GM21360 (cell line): ENCODE data around the gene SLC6A6.
"Not testable (repeated sequence)": the region's sequence is repeated elsewhere in the genome, so short reads cannot be mapped to it uniquely, and the experiment has no call there.

Experiments
- ATAC-seq: cut with Tn5 transposase; IDR thresholded peaks from one replicate; pipeline ENCODE4 v1.9.1; 2021; ENCODE audit warnings: mild to moderate bottlenecking, moderate library complexity; ENCODE audit not compliant: unreplicated experiment

The SLC6A6 gene

GRCh38 chr3:14434126-14434497 is 31.7 kb downstream of the SLC6A6 start:
- no peak for ATAC-seq

- no peak for ATAC-seq
Measured at GRCh38 chr3:14434498-14435151, 32.2 kb downstream of the SLC6A6 start.

GRCh38 chr3:14435175-14436014 is 33.0 kb downstream of the SLC6A6 start:
- ATAC-seq: no peak

- no peak for ATAC-seq
Measured at GRCh38 chr3:14436954-14437281, 34.5 kb downstream of the SLC6A6 start.

GRCh38 chr3:14437705-14438104 is 35.3 kb downstream of the SLC6A6 start:
- not testable (repeated sequence) for ATAC-seq

GRCh38 chr3:14438262-14438661 is 35.9 kb downstream of the SLC6A6 start:
- ATAC-seq: no peak

GRCh38 chr3:14438929-14439328 is 36.5 kb downstream of the SLC6A6 start:
- no peak for ATAC-seq

- ATAC-seq: no peak
Measured at GRCh38 chr3:14439501-14440167, 37.2 kb downstream of the SLC6A6 start.

- ATAC-seq: no peak
Measured at GRCh38 chr3:14440168-14440518, 37.7 kb downstream of the SLC6A6 start.

- no peak for ATAC-seq
Measured at GRCh38 chr3:14440531-14441239, 38.3 kb downstream of the SLC6A6 start.

- no peak for ATAC-seq
Measured at GRCh38 chr3:14441240-14441919, 39.0 kb downstream of the SLC6A6 start.

- no peak for ATAC-seq
Measured at GRCh38 chr3:14441920-14442300, 39.5 kb downstream of the SLC6A6 start.

GRCh38 chr3:14444380-14444779 is 42.0 kb downstream of the SLC6A6 start:
- ATAC-seq: no peak

GRCh38 chr3:14445773-14446172 is 43.4 kb downstream of the SLC6A6 start:
- ATAC-seq: no peak

GRCh38 chr3:14446988-14447570 is 44.7 kb downstream of the SLC6A6 start:
- no peak for ATAC-seq

- ATAC-seq: no peak
Measured at GRCh38 chr3:14448063-14448462, 45.7 kb downstream of the SLC6A6 start.

- ATAC-seq: no peak
Measured at GRCh38 chr3:14448756-14449727, 46.6 kb downstream of the SLC6A6 start.

GRCh38 chr3:14450506-14450905 is 48.1 kb downstream of the SLC6A6 start:
- no peak for ATAC-seq

GRCh38 chr3:14450922-14451606 is 48.7 kb downstream of the SLC6A6 start:
- ATAC-seq: no peak
